ENCODE measurements around the gene CCNY. TPM values are rescaled to one million over a fixed set of nuclear protein-coding genes. Genes with fewer than 3 reads are reported as not detected.

CCNY gene
- total RNA-seq, 1 experiment from 2014 or later, result 53.3 TPM

GRCh38 chr10:35446439-35446838 is 110.1 kb downstream of the CCNY start:
- ATAC-seq (no peak), DNase-seq (ENCODE audit: low spot score) (no peak)
- no peak overlapping the region for H3K4me3 Mint-ChIP-seq
- TF ChIP-seq FOXP1 (CRISPR knock-in tag; IDR thresholded peaks at IDR 0.05; ENCODE audit: borderline replicate concordance) (no peak), GABPB1 (CRISPR knock-in tag; IDR thresholded peaks at IDR 0.05) (no peak), ATF6 (CRISPR knock-in tag; IDR thresholded peaks at IDR 0.05) (no peak), GTF2I (CRISPR knock-in tag; conservative IDR thresholded peaks at IDR 0.05) (no peak), EMX1 (CRISPR knock-in tag; IDR thresholded peaks at IDR 0.05) (no peak)
- H3K4me1 Mint-ChIP-seq, result peaks cover 48% of the 10 kb centered on the region
- POLR2A ChIA-PET, result no interaction called here
- H3K36me3 Mint-ChIP-seq, result peaks cover 37% of the 10 kb centered on the region
- no peak overlapping the region for H3K27ac Mint-ChIP-seq
- peaks cover 41% of the 10 kb centered on the region for H3K9me3 Mint-ChIP-seq
- H3K27me3 Mint-ChIP-seq (ENCODE audit: low read depth), result no peaks in the 10 kb centered on the region
- CTCF ChIA-PET, result no interaction called here

- peak overlapping the region; percentile 86 for H3K27ac Mint-ChIP-seq
- H3K4me3 Mint-ChIP-seq, result no peak overlapping the region
Measured at GRCh38 chr10:35447693-35448407, 111.5 kb downstream of the CCNY start.

GRCh38 chr10:35448687-35449662 is 112.7 kb downstream of the CCNY start:
- no peak overlapping the region for H3K4me3 Mint-ChIP-seq
- ATAC-seq (no peak), DNase-seq (ENCODE audit: low spot score) (no peak)
- peaks cover 51% of the 10 kb centered on the region for H3K4me1 Mint-ChIP-seq
- TF ChIP-seq TEAD1 (CRISPR knock-in tag; IDR thresholded peaks at IDR 0.05), result no peak
- no peak for TF ChIP-seq PRDM15 (CRISPR knock-in tag; IDR thresholded peaks at IDR 0.05)
- TF ChIP-seq E2F5 (CRISPR knock-in tag; IDR thresholded peaks at IDR 0.05), result no peak
- no peak for TF ChIP-seq ZNF219 (CRISPR knock-in tag; IDR thresholded peaks at IDR 0.05; ENCODE audit: borderline replicate concordance)
- TF ChIP-seq JAZF1 (CRISPR knock-in tag; IDR thresholded peaks at IDR 0.05), result no peak
- ChIA-PET POLR2A (no interaction called here), CTCF (no interaction called here)
- peaks cover 22% of the 10 kb centered on the region for H3K9me3 Mint-ChIP-seq
- H3K27me3 Mint-ChIP-seq (ENCODE audit: low read depth), result no peaks in the 10 kb centered on the region
- H3K36me3 Mint-ChIP-seq, result peaks cover 18% of the 10 kb centered on the region
- H3K27ac Mint-ChIP-seq, result peak overlapping the region; percentile 92

More at GRCh38 chr10:35447693-35448407, 111.5 kb downstream of the CCNY start:
- TF ChIP-seq GABPB1 (CRISPR knock-in tag; IDR thresholded peaks at IDR 0.05) (no peak), PRDM15 (CRISPR knock-in tag; IDR thresholded peaks at IDR 0.05) (peak; percentile 63)
- peak; percentile 35 for DNase-seq (ENCODE audit: low spot score)
- ATAC-seq, result peak; percentile 76
- POLR2A ChIA-PET, result no interaction called here
- H3K36me3 Mint-ChIP-seq, result peaks cover 27% of the 10 kb centered on the region
- peaks cover 29% of the 10 kb centered on the region for H3K9me3 Mint-ChIP-seq
- peaks cover 50% of the 10 kb centered on the region for H3K4me1 Mint-ChIP-seq
- no peaks in the 10 kb centered on the region for H3K27me3 Mint-ChIP-seq (ENCODE audit: low read depth)
- CTCF ChIA-PET, result no interaction called here

Data from WTC11 (cell line).